Activated naive CD8-positive, alpha-beta T cell treated with anti-CD3 and anti-CD28 coated beads, Interleukin-2, amount 50 U/mL, for 24 hours (primary cell): Measurements from ENCODE around the gene BET1.

Experiments used
- ATAC-seq: fragments of 150-1000 bp; cut with Tn5 transposase; one replicate; pipeline ENCODE4 v1.10.0; 2021
- DNase-seq: peaks from one replicate; pipeline ENCODE4 v3.0.0; 2021
- H3K27ac Mint-ChIP-seq: one replicate; pipeline ENCODE4 v1.8.0; 2021; ENCODE audit warnings: mild to moderate bottlenecking, mixed read lengths
- H3K27me3 Mint-ChIP-seq: one replicate; pipeline ENCODE4 v1.8.0; 2021; ENCODE audit warnings: mixed read lengths
- H3K36me3 Mint-ChIP-seq: one replicate; pipeline ENCODE4 v1.8.0; 2021; ENCODE audit warnings: low read depth, mixed read lengths
- H3K4me1 Mint-ChIP-seq: one replicate; pipeline ENCODE4 v1.8.0; 2021; ENCODE audit warnings: mixed read lengths
- H3K4me3 Mint-ChIP-seq: one replicate; pipeline ENCODE4 v1.8.0; 2021; ENCODE audit warnings: mild to moderate bottlenecking, moderate library complexity, mixed read lengths
- H3K9me3 Mint-ChIP-seq: one replicate; pipeline ENCODE4 v1.8.0; 2021; ENCODE audit warnings: mixed read lengths

Gene BET1

GRCh38 chr7:93958216-93958615 is 45.9 kb downstream of the BET1 start:
- Mint-ChIP-seq H3K9me3 (no peaks in the 10 kb centered on the region), H3K4me3 (no peak overlapping the region), H3K27me3 (no peaks in the 10 kb centered on the region), H3K4me1 (no peaks in the 10 kb centered on the region), H3K27ac (no peak overlapping the region), H3K36me3 (no peaks in the 10 kb centered on the region)
- no peak for ATAC-seq
- DNase-seq = no peak

- Mint-ChIP-seq H3K36me3 (no peaks in the 10 kb centered on the region), H3K9me3 (no peaks in the 10 kb centered on the region), H3K4me1 (no peaks in the 10 kb centered on the region), H3K4me3 (no peak overlapping the region), H3K27me3 (no peaks in the 10 kb centered on the region), H3K27ac (no peak overlapping the region)
- DNase-seq = no peak
- no peak for ATAC-seq
Measured at GRCh38 chr7:93957767-93958166, 46.4 kb downstream of the BET1 start.

GRCh38 chr7:93955304-93955703 is 48.9 kb downstream of the BET1 start:
- H3K4me3 Mint-ChIP-seq = no peak overlapping the region
- H3K4me1 Mint-ChIP-seq = no peaks in the 10 kb centered on the region
- H3K9me3 Mint-ChIP-seq = no peaks in the 10 kb centered on the region
- ATAC-seq (no peak), DNase-seq (no peak)
- H3K27ac Mint-ChIP-seq = no peak overlapping the region
- H3K27me3 Mint-ChIP-seq = no peaks in the 10 kb centered on the region
- H3K36me3 Mint-ChIP-seq = no peaks in the 10 kb centered on the region

- DNase-seq (no peak), ATAC-seq (no peak)
Measured at GRCh38 chr7:93949423-93949822, 54.7 kb downstream of the BET1 start.

GRCh38 chr7:93948873-93949272 is 55.3 kb downstream of the BET1 start:
- no peak overlapping the region for H3K4me3 Mint-ChIP-seq
- no peaks in the 10 kb centered on the region for H3K4me1 Mint-ChIP-seq
- ATAC-seq = no peak
- H3K9me3 Mint-ChIP-seq = no peaks in the 10 kb centered on the region
- H3K27me3 Mint-ChIP-seq = peaks cover 2% of the 10 kb centered on the region
- H3K36me3 Mint-ChIP-seq = no peaks in the 10 kb centered on the region
- H3K27ac Mint-ChIP-seq = no peak overlapping the region
- DNase-seq = no peak

More at GRCh38 chr7:93949423-93949822, 54.7 kb downstream of the BET1 start:
- Mint-ChIP-seq H3K27ac (no peak overlapping the region), H3K9me3 (no peaks in the 10 kb centered on the region), H3K4me3 (no peak overlapping the region), H3K4me1 (no peaks in the 10 kb centered on the region), H3K27me3 (peaks cover 2% of the 10 kb centered on the region), H3K36me3 (no peaks in the 10 kb centered on the region)

- ATAC-seq = no peak
- Mint-ChIP-seq H3K27ac (no peak overlapping the region), H3K4me3 (no peak overlapping the region)
Measured at GRCh38 chr7:93948106-93948505, 56.0 kb downstream of the BET1 start.

GRCh38 chr7:93945756-93946535 is 58.2 kb downstream of the BET1 start:
- Mint-ChIP-seq H3K27me3 (peaks cover 5% of the 10 kb centered on the region), H3K4me1 (no peaks in the 10 kb centered on the region), H3K4me3 (no peak overlapping the region), H3K36me3 (no peaks in the 10 kb centered on the region), H3K27ac (no peak overlapping the region), H3K9me3 (no peaks in the 10 kb centered on the region)
- ATAC-seq = no peak
- no peak for DNase-seq

More at GRCh38 chr7:93948106-93948505, 56.0 kb downstream of the BET1 start:
- no peak for DNase-seq
- H3K9me3 Mint-ChIP-seq = no peaks in the 10 kb centered on the region
- H3K27me3 Mint-ChIP-seq = peaks cover 2% of the 10 kb centered on the region
- no peaks in the 10 kb centered on the region for H3K36me3 Mint-ChIP-seq
- H3K4me1 Mint-ChIP-seq = no peaks in the 10 kb centered on the region

- DNase-seq = no peak
- H3K9me3 Mint-ChIP-seq = no peaks in the 10 kb centered on the region
- H3K27ac Mint-ChIP-seq = no peak overlapping the region
- no peak for ATAC-seq
- no peaks in the 10 kb centered on the region for H3K36me3 Mint-ChIP-seq
- no peak overlapping the region for H3K4me3 Mint-ChIP-seq
- peaks cover 5% of the 10 kb centered on the region for H3K27me3 Mint-ChIP-seq
- no peaks in the 10 kb centered on the region for H3K4me1 Mint-ChIP-seq
Measured at GRCh38 chr7:93945083-93945482, 59.1 kb downstream of the BET1 start.

- Mint-ChIP-seq H3K9me3 (no peaks in the 10 kb centered on the region), H3K27me3 (peaks cover 7% of the 10 kb centered on the region), H3K4me1 (no peaks in the 10 kb centered on the region), H3K36me3 (no peaks in the 10 kb centered on the region), H3K27ac (no peak overlapping the region), H3K4me3 (no peak overlapping the region)
- DNase-seq (no peak), ATAC-seq (no peak)
Measured at GRCh38 chr7:93944673-93945072, 59.5 kb downstream of the BET1 start.

- Mint-ChIP-seq H3K36me3 (no peaks in the 10 kb centered on the region), H3K27me3 (peaks cover 8% of the 10 kb centered on the region), H3K9me3 (no peaks in the 10 kb centered on the region), H3K4me3 (no peak overlapping the region), H3K4me1 (no peaks in the 10 kb centered on the region), H3K27ac (no peak overlapping the region)
- ATAC-seq (no peak), DNase-seq (no peak)
Measured at GRCh38 chr7:93943816-93944540, 60.2 kb downstream of the BET1 start.
